GM12878 (cell line): ENCODE results near the gene ALX4. TPM values are rescaled to one million over a fixed set of nuclear protein-coding genes. Genes with fewer than 3 reads are reported as not detected.

Experiments
- ATAC-seq: fragments of 200-7000 bp; cut with Tn5 transposase; 3 replicates; pipeline ENCODE4 v1.9.1; 2020; ENCODE audit warnings: mild to moderate bottlenecking, moderate library complexity
- BruUV-seq: library from RNA; stranded (reverse); fragments of 400-500 nt; replicated peaks from 2 replicates; lab custom pipeline; 2021; lab: Mats Ljungman, UMichigan
- CTCF ChIA-PET: fragments of 300-600 bp; sonication (Branson Sonifier 250); formaldehyde crosslinking; extraction: SDS; loops from one replicate; lab custom pipeline; 2021; ENCODE audit warnings: inconsistent platforms; lab: Yijun Ruan, JAX
- POLR2A ChIA-PET: fragments of 350-600 bp; formaldehyde crosslinking; extraction: SDS; loops from one replicate; lab custom pipeline; 2021; ENCODE audit warnings: inconsistent platforms; lab: Charles Lee
- RAD21 ChIA-PET: fragments of 300-600 bp; sonication (Branson Sonifier 250); formaldehyde crosslinking; loops from one replicate; lab custom pipeline; 2023; ENCODE audit warnings: antibody characterized with exemption; ENCODE audit not compliant: unreplicated experiment; lab: Charles Lee
- SMC1A ChIA-PET: fragments of 300-600 bp; sonication (Branson Sonifier 250); formaldehyde crosslinking; loops from one replicate; lab custom pipeline; 2023; ENCODE audit not compliant: unreplicated experiment, uncharacterized antibody; lab: Charles Lee
- DNase-seq: peaks from one replicate; pipeline ENCODE4 v3.0.0-alpha.2; 2011; ENCODE audit warnings: low read depth, low spot score
- FAIRE-seq: peaks from 3 replicates; lab custom pipeline; 2011; peaks lifted over from hg19 to GRCh38; lab: Jason Lieb, UNC
- H2AFZ ChIP-seq: 2 replicates; pipeline ENCODE4 v1.6.0; 2011; ENCODE audit warnings: low read depth, low read length, control low read depth; ENCODE audit not compliant: control insufficient read depth
- H3K27ac ChIP-seq: 2 replicates; pipeline ENCODE4 v1.5.1; 2011; ENCODE audit warnings: control low read depth; ENCODE audit not compliant: control insufficient read depth, insufficient read depth
- H3K27me3 ChIP-seq, 2 experiments: replicated peaks in 1 of 2; 2 replicates each; pipeline versions ENCODE4 v1.6.0 to v1.6.1; 2011; ENCODE audit warnings: low read length in 1 of 2; ENCODE audit not compliant: control insufficient read depth in 2 of 2, insufficient read depth in 2 of 2
- H3K36me3 ChIP-seq, 2 experiments: 2 replicates each; pipeline ENCODE4 v1.5.1; 2011; ENCODE audit warnings: low read length in 1 of 2; ENCODE audit not compliant: control insufficient read depth in 2 of 2, insufficient read depth in 2 of 2
- H3K4me1 ChIP-seq: 2 replicates; pipeline ENCODE4 v1.6.1; 2011; ENCODE audit warnings: mild to moderate bottlenecking, low read length, moderate library complexity, mixed read lengths; ENCODE audit not compliant: control insufficient read depth, insufficient read depth
- H3K4me2 ChIP-seq: 2 replicates; pipeline ENCODE4 v1.6.0; 2011; ENCODE audit warnings: control low read depth; ENCODE audit not compliant: control insufficient read depth, insufficient read depth
- H3K4me3 ChIP-seq: fragments of 200-600 bp; sonication (generic); 2 replicates; pipeline ENCODE4 v1.5.1; 2016
- H3K79me2 ChIP-seq: 2 replicates; pipeline ENCODE4 v1.6.0; 2011; ENCODE audit warnings: low read length; ENCODE audit not compliant: control insufficient read depth, insufficient read depth
- H3K9ac ChIP-seq: 2 replicates; pipeline ENCODE4 v1.8.0; 2011; ENCODE audit warnings: low read length, control low read depth, mixed read lengths; ENCODE audit not compliant: control insufficient read depth, insufficient read depth
- H3K9me3 ChIP-seq: replicated peaks from 3 replicates; pipeline ENCODE4 v1.5.1; 2011; ENCODE audit warnings: mild to moderate bottlenecking, low read length; ENCODE audit not compliant: control insufficient read depth, insufficient read depth
- H4K20me1 ChIP-seq: 2 replicates; pipeline ENCODE4 v1.6.0; 2011; ENCODE audit not compliant: control insufficient read depth, insufficient read depth
- CEBPB ChIP-seq, 2 experiments: fragments of 150-350 bp in 1 of 2; IDR thresholded peaks; 2 replicates each; pipeline ENCODE4 v1.6.1; 2012 to 2014; ENCODE audit warnings: low read depth in 2 of 2, low read length in 2 of 2, borderline replicate concordance in 1 of 2, inconsistent platforms in 1 of 2
- CHD1 ChIP-seq: IDR thresholded peaks from 2 replicates; pipeline ENCODE4 v1.6.1; 2012; ENCODE audit warnings: low read depth, low read length, improper control_type of control experiment
- ETV6 ChIP-seq, 2 experiments: fragments of 450-650 bp in 1 of 2; IDR thresholded peaks in 1 of 2; conservative IDR thresholded peaks in 1 of 2; 2 replicates each; pipeline ENCODE4 v1.6.1; 2014; ENCODE audit warnings: antibody characterized with exemption in 1 of 2, borderline replicate concordance in 1 of 2, low read depth in 1 of 2, mild to moderate bottlenecking in 1 of 2, moderate library complexity in 1 of 2
- IKZF1 ChIP-seq: fragments of 450-650 bp; conservative IDR thresholded peaks from 2 replicates; pipeline ENCODE4 v1.6.1; 2017; ENCODE audit warnings: antibody characterized with exemption, mild to moderate bottlenecking
- MTA2 ChIP-seq: fragments of 450-650 bp; IDR thresholded peaks from 2 replicates; pipeline ENCODE4 v1.6.1; 2016; ENCODE audit warnings: low read depth, mild to moderate bottlenecking, moderate library complexity
- NR2C1 ChIP-seq: fragments of 450-650 bp; IDR thresholded peaks from 2 replicates; pipeline ENCODE4 v1.6.1; 2017; ENCODE audit warnings: antibody characterized with exemption, mild to moderate bottlenecking, moderate library complexity
- PAX5 ChIP-seq: IDR thresholded peaks from 2 replicates; pipeline ENCODE4 v1.6.1; 2011; ENCODE audit warnings: low read depth, low read length, borderline replicate concordance
- RBBP5 ChIP-seq: fragments of 200-600 bp; sonication (generic); conservative IDR thresholded peaks from 2 replicates; pipeline ENCODE4 v1.6.1; 2016
- SIN3A ChIP-seq: IDR thresholded peaks from 2 replicates; pipeline ENCODE4 v1.6.1; 2012; ENCODE audit warnings: low read depth, low read length, improper control_type of control experiment
- SIX5 ChIP-seq: IDR thresholded peaks from 2 replicates; pipeline ENCODE4 v1.6.1; 2011; ENCODE audit warnings: mild to moderate bottlenecking, low read depth, low read length, moderate library complexity; ENCODE audit not compliant: severe bottlenecking
- ZNF207 ChIP-seq: fragments of 450-650 bp; IDR thresholded peaks from 2 replicates; pipeline ENCODE4 v1.6.1; 2014; ENCODE audit warnings: antibody characterized with exemption, mild to moderate bottlenecking, borderline replicate concordance
- WGBS: methylation state at CpG from one replicate; pipeline ENCODE4 v1.1.6; 2016; ENCODE audit warnings: low lambda C conversion rate; ENCODE audit not compliant: insufficient replicate concordance, insufficient coverage; ENCODE audit errors: missing lambda C conversion rate; 5-methylcytosine and 5-hydroxymethylcytosine counted together
- in situ Hi-C: fragments of 300-500 bp; cut with MboI; formaldehyde crosslinking; loops from 9 replicates; pipeline ENCODE4 v1.14.3; 2018; ENCODE audit warnings: mixed read lengths
- intact Hi-C: fragments of 100-400 bp; cut with micrococcal nuclease; formaldehyde crosslinking; loops from one replicate; pipeline ENCODE4 v1.14.2; 2022; ENCODE audit not compliant: unreplicated experiment
- polyA plus RNA-seq, 11 experiments: library from polyadenylated mRNA; depleted of rRNA in 4 of 11; unstranded in 6 of 11; stranded (reverse) in 5 of 11; fragments of >200 nt; fragmentation: Nextera tagmentation in 4 of 11; fragmentation: Illumina TruSeq in 1 of 11; extraction: Ambion mirVana in 4 of 11; extraction: Trizol in 1 of 11; gene quantifications; 1 replicate in 1 of 11; 2 replicates in 10 of 11; pipeline versions ENCODE4 v1.2.1 to v1.2.3, GENCODE V29; 2011 to 2016; ENCODE audit warnings: inconsistent platforms in 2 of 11, missing spikeins in 2 of 11, low read depth in 1 of 11
- total RNA-seq, 4 experiments: library from RNA; depleted of rRNA in 3 of 4; stranded (reverse); fragments of >200 nt in 3 of 4; fragmentation: Illumina TruSeq in 1 of 4; extraction: Trizol in 1 of 4; gene quantifications; 2 replicates each; pipeline versions ENCODE4 v1.2.1 to v1.2.3, GENCODE V29; 2013 to 2021
- TF ChIP-seq, protein P1 (sequence below): fragments of 450-650 bp; IDR thresholded peaks from 2 replicates; pipeline ENCODE4 v1.6.1; 2016; ENCODE audit warnings: mild to moderate bottlenecking
- TF ChIP-seq, protein P2 (sequence below): IDR thresholded peaks from 2 replicates; pipeline ENCODE4 v1.6.1; 2011; ENCODE audit warnings: borderline replicate concordance, low read depth, mild to moderate bottlenecking, moderate library complexity, mixed read lengths, low read length; ENCODE audit not compliant: insufficient read depth; ENCODE audit errors: extremely low read length
- TF ChIP-seq, protein P3 (sequence below): fragments of 450-650 bp; formaldehyde crosslinking; IDR thresholded peaks from 2 replicates; pipeline ENCODE4 v1.4.0; 2020; ENCODE audit warnings: mild to moderate bottlenecking, moderate library complexity
- TF ChIP-seq, protein P4 (sequence below): IDR thresholded peaks from 2 replicates; pipeline ENCODE4 v1.6.1; 2012; ENCODE audit warnings: low read length, inconsistent platforms

ALX4 gene
- total and polyA plus RNA-seq, 10 of the 15 experiments (the other 5 are each of a cell fraction or from before 2014, with no cell fraction given): not detected

DNA sequence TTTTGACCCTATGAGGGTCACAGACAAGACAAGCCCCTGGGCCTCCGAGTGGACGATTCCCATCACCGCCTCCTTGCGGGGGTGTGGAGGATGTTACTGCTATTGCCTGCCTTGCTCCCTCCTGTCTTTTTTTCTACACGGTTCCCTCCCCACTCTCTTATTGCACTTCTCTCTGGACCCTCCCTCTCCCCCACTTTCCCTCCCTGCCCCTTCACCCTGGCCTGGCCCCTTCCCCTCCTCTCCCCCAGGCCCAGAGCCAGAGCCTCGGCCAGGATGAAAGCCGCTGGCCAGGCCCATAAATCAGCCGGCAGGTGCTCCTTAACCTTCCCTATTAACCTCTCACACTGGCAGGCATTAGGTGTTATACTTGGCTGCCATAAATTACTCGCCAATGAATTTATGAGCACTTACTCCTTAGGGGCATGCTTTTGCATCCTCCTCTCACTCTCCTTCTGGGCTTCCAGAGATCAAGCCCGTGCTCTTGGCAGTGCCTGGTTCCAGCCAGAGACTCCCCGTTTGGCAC, 18.3 kb upstream of the ALX4 start:
- ChIA-PET POLR2A (no interaction called here), CTCF (no interaction called here), RAD21 (no interaction called here), SMC1A (no interaction called here)
- DNase-seq (no peak), FAIRE-seq (no peak), ATAC-seq (no peak)
- Histone ChIP-seq H2AFZ (no peak overlapping the region), H3K4me3 (no peak overlapping the region), H3K4me2 (no peak overlapping the region), H3K9ac (no peak overlapping the region), H3K9me3 (no peaks in the 10 kb centered on the region), H3K36me3 (no peaks in the 10 kb centered on the region), H3K79me2 (no peaks in the 10 kb centered on the region), H3K4me1 (no peaks in the 10 kb centered on the region), H3K27me3 (peaks cover 8 to 14% of the 10 kb centered on the region in 2 experiments), H4K20me1 (no peaks in the 10 kb centered on the region), H3K27ac (no peak overlapping the region)
- no TSS peak for BruUV-seq
- TF ChIP-seq, protein P1, sequence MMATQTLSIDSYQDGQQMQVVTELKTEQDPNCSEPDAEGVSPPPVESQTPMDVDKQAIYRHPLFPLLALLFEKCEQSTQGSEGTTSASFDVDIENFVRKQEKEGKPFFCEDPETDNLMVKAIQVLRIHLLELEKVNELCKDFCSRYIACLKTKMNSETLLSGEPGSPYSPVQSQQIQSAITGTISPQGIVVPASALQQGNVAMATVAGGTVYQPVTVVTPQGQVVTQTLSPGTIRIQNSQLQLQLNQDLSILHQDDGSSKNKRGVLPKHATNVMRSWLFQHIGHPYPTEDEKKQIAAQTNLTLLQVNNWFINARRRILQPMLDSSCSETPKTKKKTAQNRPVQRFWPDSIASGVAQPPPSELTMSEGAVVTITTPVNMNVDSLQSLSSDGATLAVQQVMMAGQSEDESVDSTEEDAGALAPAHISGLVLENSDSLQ: no peak
- TF ChIP-seq MTA2 (no peak), CHD1 (no peak), NR2C1 (no peak), IKZF1 (no peak), SIN3A (no peak), RBBP5 (no peak), ETV6 (conservative IDR thresholded peaks at IDR 0.05 in 1 of 2, IDR thresholded peaks at IDR 0.05 in 1 of 2; ENCODE audit: borderline replicate concordance in 1 of 2, low read depth in 1 of 2) (no peak), SIX5 (no peak), PAX5 (no peak), ZNF207 (no peak), CEBPB (IDR thresholded peaks at IDR 0.05; ENCODE audit: borderline replicate concordance in 1 of 2, low read depth in 2 of 2, low read length in 2 of 2) (no peak)
- TF ChIP-seq, protein P2, sequence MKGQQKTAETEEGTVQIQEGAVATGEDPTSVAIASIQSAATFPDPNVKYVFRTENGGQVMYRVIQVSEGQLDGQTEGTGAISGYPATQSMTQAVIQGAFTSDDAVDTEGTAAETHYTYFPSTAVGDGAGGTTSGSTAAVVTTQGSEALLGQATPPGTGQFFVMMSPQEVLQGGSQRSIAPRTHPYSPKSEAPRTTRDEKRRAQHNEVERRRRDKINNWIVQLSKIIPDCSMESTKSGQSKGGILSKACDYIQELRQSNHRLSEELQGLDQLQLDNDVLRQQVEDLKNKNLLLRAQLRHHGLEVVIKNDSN: no peak
- TF ChIP-seq, protein P3, sequence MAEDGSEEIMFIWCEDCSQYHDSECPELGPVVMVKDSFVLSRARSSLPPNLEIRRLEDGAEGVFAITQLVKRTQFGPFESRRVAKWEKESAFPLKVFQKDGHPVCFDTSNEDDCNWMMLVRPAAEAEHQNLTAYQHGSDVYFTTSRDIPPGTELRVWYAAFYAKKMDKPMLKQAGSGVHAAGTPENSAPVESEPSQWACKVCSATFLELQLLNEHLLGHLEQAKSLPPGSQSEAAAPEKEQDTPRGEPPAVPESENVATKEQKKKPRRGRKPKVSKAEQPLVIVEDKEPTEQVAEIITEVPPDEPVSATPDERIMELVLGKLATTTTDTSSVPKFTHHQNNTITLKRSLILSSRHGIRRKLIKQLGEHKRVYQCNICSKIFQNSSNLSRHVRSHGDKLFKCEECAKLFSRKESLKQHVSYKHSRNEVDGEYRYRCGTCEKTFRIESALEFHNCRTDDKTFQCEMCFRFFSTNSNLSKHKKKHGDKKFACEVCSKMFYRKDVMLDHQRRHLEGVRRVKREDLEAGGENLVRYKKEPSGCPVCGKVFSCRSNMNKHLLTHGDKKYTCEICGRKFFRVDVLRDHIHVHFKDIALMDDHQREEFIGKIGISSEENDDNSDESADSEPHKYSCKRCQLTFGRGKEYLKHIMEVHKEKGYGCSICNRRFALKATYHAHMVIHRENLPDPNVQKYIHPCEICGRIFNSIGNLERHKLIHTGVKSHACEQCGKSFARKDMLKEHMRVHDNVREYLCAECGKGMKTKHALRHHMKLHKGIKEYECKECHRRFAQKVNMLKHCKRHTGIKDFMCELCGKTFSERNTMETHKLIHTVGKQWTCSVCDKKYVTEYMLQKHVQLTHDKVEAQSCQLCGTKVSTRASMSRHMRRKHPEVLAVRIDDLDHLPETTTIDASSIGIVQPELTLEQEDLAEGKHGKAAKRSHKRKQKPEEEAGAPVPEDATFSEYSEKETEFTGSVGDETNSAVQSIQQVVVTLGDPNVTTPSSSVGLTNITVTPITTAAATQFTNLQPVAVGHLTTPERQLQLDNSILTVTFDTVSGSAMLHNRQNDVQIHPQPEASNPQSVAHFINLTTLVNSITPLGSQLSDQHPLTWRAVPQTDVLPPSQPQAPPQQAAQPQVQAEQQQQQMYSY (CRISPR knock-in tag): no peak
- TF ChIP-seq, protein P4, sequence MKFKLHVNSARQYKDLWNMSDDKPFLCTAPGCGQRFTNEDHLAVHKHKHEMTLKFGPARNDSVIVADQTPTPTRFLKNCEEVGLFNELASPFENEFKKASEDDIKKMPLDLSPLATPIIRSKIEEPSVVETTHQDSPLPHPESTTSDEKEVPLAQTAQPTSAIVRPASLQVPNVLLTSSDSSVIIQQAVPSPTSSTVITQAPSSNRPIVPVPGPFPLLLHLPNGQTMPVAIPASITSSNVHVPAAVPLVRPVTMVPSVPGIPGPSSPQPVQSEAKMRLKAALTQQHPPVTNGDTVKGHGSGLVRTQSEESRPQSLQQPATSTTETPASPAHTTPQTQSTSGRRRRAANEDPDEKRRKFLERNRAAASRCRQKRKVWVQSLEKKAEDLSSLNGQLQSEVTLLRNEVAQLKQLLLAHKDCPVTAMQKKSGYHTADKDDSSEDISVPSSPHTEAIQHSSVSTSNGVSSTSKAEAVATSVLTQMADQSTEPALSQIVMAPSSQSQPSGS: no peak
- in situ Hi-C loops: no loop called here
- intact Hi-C loops: no loop called here
- WGBS: 12% methylated on average over 11 of the region's 11 CpGs
